CD4-positive, alpha-beta memory T cell (primary cell): ENCODE results near the gene LSP1. TPM values are rescaled to one million over a fixed set of nuclear protein-coding genes. Genes with fewer than 3 reads are reported as not detected.

Experiments used
- CTCF ChIA-PET: fragments of 350-600 bp; sonication (Branson Sonifier 250); formaldehyde crosslinking; loops from one replicate; lab custom pipeline; 2021; ENCODE audit warnings: inconsistent platforms; ENCODE audit not compliant: partially characterized antibody; lab: Charles Lee
- POLR2A ChIA-PET: fragments of 350-600 bp; sonication (Branson Sonifier 250); formaldehyde crosslinking; loops from one replicate; lab custom pipeline; 2021; ENCODE audit not compliant: partially characterized antibody; lab: Charles Lee
- DNase-seq, 5 donors: peaks; one replicate each; pipeline versions ENCODE4 v3.0.0 to v3.0.0-alpha.2; 2020 to 2022; ENCODE audit warnings: mixed read lengths in 1 of 5
- H3K27ac ChIP-seq: one replicate; pipeline ENCODE4 v1.7.0; 2013; ENCODE audit warnings: low read depth, low read length
- H3K27me3 ChIP-seq: 2 replicates; pipeline ENCODE4 v1.7.0; 2013; ENCODE audit warnings: mild to moderate bottlenecking, low read length, moderate library complexity; ENCODE audit not compliant: insufficient read depth
- H3K36me3 ChIP-seq: 2 replicates; pipeline ENCODE4 v1.7.0; 2013; ENCODE audit warnings: mild to moderate bottlenecking, low read length, moderate library complexity; ENCODE audit not compliant: insufficient read depth
- H3K4me1 ChIP-seq: 2 replicates; pipeline ENCODE4 v1.7.0; 2013; ENCODE audit warnings: mild to moderate bottlenecking, low read length, moderate library complexity; ENCODE audit not compliant: insufficient read depth
- H3K4me3 ChIP-seq, 2 donors: one replicate each; pipeline ENCODE4 v1.7.0; 2013; ENCODE audit warnings: low read length in 2 of 2, mild to moderate bottlenecking in 1 of 2
- H3K9me3 ChIP-seq, 2 donors: one replicate each; pipeline ENCODE4 v1.7.0; 2013; ENCODE audit warnings: low read length in 2 of 2, control low read depth in 1 of 2; ENCODE audit not compliant: control insufficient read depth in 1 of 2
- H3K27ac Mint-ChIP-seq, 7 donors: one replicate each; pipeline ENCODE4 v1.8.0; 2020 to 2021; ENCODE audit warnings: mixed read lengths in 7 of 7, mild to moderate bottlenecking in 6 of 7, inconsistent platforms in 3 of 7, moderate library complexity in 3 of 7
- H3K27me3 Mint-ChIP-seq, 2 donors: one replicate each; pipeline ENCODE4 v1.8.0; 2020 to 2021; ENCODE audit warnings: mixed read lengths in 2 of 2
- H3K36me3 Mint-ChIP-seq, 2 donors: one replicate each; pipeline ENCODE4 v1.8.0; 2020 to 2021; ENCODE audit warnings: mixed read lengths in 2 of 2, inconsistent platforms in 1 of 2, mild to moderate bottlenecking in 1 of 2
- H3K4me1 Mint-ChIP-seq, 4 donors: one replicate each; pipeline ENCODE4 v1.8.0; 2020 to 2021; ENCODE audit warnings: mixed read lengths in 4 of 4, mild to moderate bottlenecking in 1 of 4
- H3K4me3 Mint-ChIP-seq, 8 donors: one replicate each; pipeline ENCODE4 v1.8.0; 2020 to 2021; ENCODE audit warnings: mixed read lengths in 8 of 8, mild to moderate bottlenecking in 7 of 8, moderate library complexity in 6 of 8, inconsistent platforms in 3 of 8
- H3K9me3 Mint-ChIP-seq, 8 donors: one replicate each; pipeline ENCODE4 v1.8.0; 2020 to 2021; ENCODE audit warnings: mixed read lengths in 8 of 8, mild to moderate bottlenecking in 5 of 8, inconsistent platforms in 3 of 8, moderate library complexity in 1 of 8
- intact Hi-C: fragments of 100-400 bp; cut with micrococcal nuclease; formaldehyde crosslinking; loops from one replicate; pipeline ENCODE4 v1.15.1; 2023
- polyA plus RNA-seq, 2 donors: library from polyadenylated mRNA; unstranded; fragments of 300-500 nt; fragmentation: Illumina TruSeq; gene quantifications; one replicate each; pipeline ENCODE4 v1.2.3, GENCODE V29; 2021
- total RNA-seq, 2 experiments: library from RNA; stranded (reverse); gene quantifications; one replicate each; pipeline ENCODE4 v1.2.3, GENCODE V29; 2021

The LSP1 gene
- total and polyA plus RNA-seq, 4 experiments from 2014 or later = 253 to 435 (median 325) TPM

GRCh38 chr11:1906611-1907423 is 53.9 kb downstream of the LSP1 start:
- intact Hi-C loops = loop anchor here (5.0 kb wide), 1 partner anchor 230 kb away; no protein-coding TSS in a partner anchor
- H3K27ac Mint-ChIP-seq = no peak overlapping the region
- no peaks in the 10 kb centered on the region for H3K9me3 ChIP-seq
- H3K4me3 ChIP-seq = no peak overlapping the region
- no peaks in the 10 kb centered on the region for H3K27me3 ChIP-seq
- H3K4me1 Mint-ChIP-seq = no peaks in the 10 kb centered on the region
- H3K9me3 Mint-ChIP-seq = no peaks in the 10 kb centered on the region
- no peaks in the 10 kb centered on the region for H3K36me3 Mint-ChIP-seq
- CTCF ChIA-PET = interaction anchor here (0.6 to 1.4 kb wide), 4 partner anchors 24 to 213 kb away, joined by 3 to 4 read pairs (median 4); no protein-coding TSS in a partner anchor
- H3K27me3 Mint-ChIP-seq = peaks cover 0 to 9% of the 10 kb centered on the region in 2 donors
- no peaks in the 10 kb centered on the region for H3K4me1 ChIP-seq
- no peak overlapping the region for H3K27ac ChIP-seq
- POLR2A ChIA-PET = no interaction called here
- no peak overlapping the region for H3K4me3 Mint-ChIP-seq
- H3K36me3 ChIP-seq = no peaks in the 10 kb centered on the region
- DNase-seq = no peak

- POLR2A ChIA-PET = no interaction called here
- H3K27ac Mint-ChIP-seq = no peak overlapping the region
Measured at GRCh38 chr11:1908618-1909017, 55.7 kb downstream of the LSP1 start.

GRCh38 chr11:1909524-1909923 is 56.6 kb downstream of the LSP1 start:
- intact Hi-C loops = loop anchor here (5.0 kb wide), 1 partner anchor 232 kb away; no protein-coding TSS in a partner anchor
- H3K27ac Mint-ChIP-seq = no peak overlapping the region
- no peaks in the 10 kb centered on the region for H3K9me3 Mint-ChIP-seq
- Histone ChIP-seq H3K27ac (no peak overlapping the region), H3K4me1 (no peaks in the 10 kb centered on the region), H3K4me3 (no peak overlapping the region), H3K27me3 (no peaks in the 10 kb centered on the region), H3K9me3 (no peaks in the 10 kb centered on the region), H3K36me3 (no peaks in the 10 kb centered on the region)
- H3K27me3 Mint-ChIP-seq = peaks cover 8 to 12% of the 10 kb centered on the region in 2 donors
- no peaks in the 10 kb centered on the region for H3K36me3 Mint-ChIP-seq
- no peak for DNase-seq
- POLR2A ChIA-PET = no interaction called here
- CTCF ChIA-PET = no interaction called here
- peaks cover 0 to 6% (median 2%) of the 10 kb centered on the region in 4 donors for H3K4me1 Mint-ChIP-seq
- no peak overlapping the region for H3K4me3 Mint-ChIP-seq

More at GRCh38 chr11:1908618-1909017, 55.7 kb downstream of the LSP1 start:
- no peaks in the 10 kb centered on the region for H3K27me3 ChIP-seq
- H3K4me1 ChIP-seq = no peaks in the 10 kb centered on the region
- no peaks in the 10 kb centered on the region for H3K9me3 Mint-ChIP-seq
- CTCF ChIA-PET = interaction anchor here (1.1 kb wide), 1 partner anchor 27 kb away, joined by 3 read pairs; no protein-coding TSS in a partner anchor
- no peaks in the 10 kb centered on the region for H3K9me3 ChIP-seq
- H3K4me3 ChIP-seq = no peak overlapping the region
- DNase-seq = no peak
- intact Hi-C loops = loop anchor here (5.0 kb wide), 1 partner anchor 231 kb away; no protein-coding TSS in a partner anchor
- H3K36me3 ChIP-seq = no peaks in the 10 kb centered on the region
- peaks cover 3 to 10% of the 10 kb centered on the region in 2 donors for H3K27me3 Mint-ChIP-seq
- H3K4me1 Mint-ChIP-seq = no peaks in the 10 kb centered on the region
- no peaks in the 10 kb centered on the region for H3K36me3 Mint-ChIP-seq
- no peak overlapping the region for H3K4me3 Mint-ChIP-seq
- no peak overlapping the region for H3K27ac ChIP-seq

- Histone ChIP-seq H3K9me3 (no peaks in the 10 kb centered on the region), H3K4me1 (no peaks in the 10 kb centered on the region), H3K27me3 (no peaks in the 10 kb centered on the region), H3K27ac (no peak overlapping the region), H3K36me3 (no peaks in the 10 kb centered on the region), H3K4me3 (no peak overlapping the region)
- CTCF ChIA-PET = no interaction called here
- Mint-ChIP-seq H3K27ac (no peak overlapping the region), H3K4me1 (peaks cover 5 to 12% (median 7%) of the 10 kb centered on the region in 4 donors), H3K27me3 (peaks cover 8 to 17% of the 10 kb centered on the region in 2 donors), H3K9me3 (peaks cover 0 to 2% (median 0%) of the 10 kb centered on the region in 8 donors), H3K4me3 (no peak overlapping the region), H3K36me3 (no peaks in the 10 kb centered on the region)
- intact Hi-C loops = no loop called here
- no peak for DNase-seq
- POLR2A ChIA-PET = interaction anchor here (0.7 kb wide), 1 partner anchor 1014 kb away, joined by 3 read pairs; no protein-coding TSS in a partner anchor
Measured at GRCh38 chr11:1912289-1912878, 59.5 kb downstream of the LSP1 start.

- Mint-ChIP-seq H3K9me3 (peaks cover 0 to 2% (median 0%) of the 10 kb centered on the region in 8 donors), H3K36me3 (no peaks in the 10 kb centered on the region), H3K27ac (peak overlapping the region in 2 of 7 donors; percentile 6 to 38), H3K4me1 (peaks cover 6 to 12% (median 7%) of the 10 kb centered on the region in 4 donors), H3K4me3 (no peak overlapping the region), H3K27me3 (peaks cover 8 to 13% of the 10 kb centered on the region in 2 donors)
- H3K4me1 ChIP-seq = no peaks in the 10 kb centered on the region
- no peak for DNase-seq
- H3K9me3 ChIP-seq = no peaks in the 10 kb centered on the region
- POLR2A ChIA-PET = interaction anchor here (0.7 kb wide), 1 partner anchor 22 kb away, joined by 4 read pairs; no protein-coding TSS in a partner anchor
- no peak overlapping the region for H3K4me3 ChIP-seq
- H3K27me3 ChIP-seq = no peaks in the 10 kb centered on the region
- CTCF ChIA-PET = no interaction called here
- H3K27ac ChIP-seq = no peak overlapping the region
- H3K36me3 ChIP-seq = no peaks in the 10 kb centered on the region
- intact Hi-C loops = no loop called here
Measured at GRCh38 chr11:1913271-1914060, 60.6 kb downstream of the LSP1 start.

GRCh38 chr11:1915795-1916131 is 62.9 kb downstream of the LSP1 start:
- POLR2A ChIA-PET = interaction anchor here (2.6 to 2.8 kb wide), 2 partner anchors 26 to 63 kb away, joined by 17 to 63 read pairs; partner anchors contain the start of genes LSP1 and PRR33
- intact Hi-C loops = loop anchor here (1.0 to 5.0 kb wide), 3 partner anchors 24 to 63 kb away; partner anchors contain the start of gene LSP1
- Histone ChIP-seq H3K9me3 (no peaks in the 10 kb centered on the region), H3K4me3 (no peak overlapping the region), H3K36me3 (no peaks in the 10 kb centered on the region), H3K27ac (no peak overlapping the region), H3K4me1 (no peaks in the 10 kb centered on the region), H3K27me3 (no peaks in the 10 kb centered on the region)
- Mint-ChIP-seq H3K9me3 (peaks cover 0 to 2% (median 0%) of the 10 kb centered on the region in 8 donors), H3K36me3 (no peaks in the 10 kb centered on the region), H3K27ac (peak overlapping the region in 3 of 7 donors; percentile 36 to 84 (median 49)), H3K4me1 (peaks cover 6 to 12% (median 8%) of the 10 kb centered on the region in 4 donors), H3K27me3 (peaks cover 8 to 9% of the 10 kb centered on the region in 2 donors), H3K4me3 (no peak overlapping the region)
- CTCF ChIA-PET = no interaction called here
- DNase-seq = no peak
